Fibroblast of skin of right quadriceps (primary cell): ENCODE data around the gene RRAD.
A peak's percentile ranks its signal among the peaks of the same experiment; 100 is the strongest.
"Not testable (repeated sequence)": the region's sequence is repeated elsewhere in the genome, so short reads cannot be mapped to it uniquely, and the experiment has no call there.

Source experiments
- DNase-seq: peaks from one replicate; pipeline ENCODE4 v3.0.0-alpha.2; 2013

The RRAD gene, protein sequence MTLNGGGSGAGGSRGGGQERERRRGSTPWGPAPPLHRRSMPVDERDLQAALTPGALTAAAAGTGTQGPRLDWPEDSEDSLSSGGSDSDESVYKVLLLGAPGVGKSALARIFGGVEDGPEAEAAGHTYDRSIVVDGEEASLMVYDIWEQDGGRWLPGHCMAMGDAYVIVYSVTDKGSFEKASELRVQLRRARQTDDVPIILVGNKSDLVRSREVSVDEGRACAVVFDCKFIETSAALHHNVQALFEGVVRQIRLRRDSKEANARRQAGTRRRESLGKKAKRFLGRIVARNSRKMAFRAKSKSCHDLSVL

DNA sequence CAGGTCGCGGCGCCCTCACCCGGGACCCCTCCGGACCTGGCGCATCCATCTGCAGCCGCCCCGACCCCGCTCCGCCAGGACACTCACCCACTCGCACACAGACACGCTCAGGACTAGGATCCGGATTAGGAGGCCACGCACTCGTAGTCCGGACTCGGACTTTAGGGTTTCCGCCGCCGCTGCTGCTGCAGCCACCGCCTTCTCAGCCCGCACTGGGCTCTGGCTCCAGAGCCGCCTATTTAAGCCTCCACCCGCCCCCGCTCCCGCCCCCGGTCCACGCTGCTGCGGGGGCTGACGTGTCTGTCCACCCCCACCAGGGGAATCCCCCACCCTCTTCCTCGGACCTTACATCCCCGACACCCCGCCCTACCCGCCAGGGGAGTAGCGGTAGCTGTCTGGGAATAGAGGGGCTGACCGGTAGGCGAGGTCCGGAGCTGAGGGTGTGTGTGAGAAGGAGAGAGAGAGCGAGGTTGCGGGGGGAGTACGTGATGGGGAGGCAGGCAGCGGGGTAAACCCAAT is at the start of gene RRAD:
TSS of gene RRAD (minus strand) at position 214 of the 519 bp plus-strand sequence. CDS start 356 bp downstream, outside the sequence.
- DNase-seq, result no peak

DNA sequence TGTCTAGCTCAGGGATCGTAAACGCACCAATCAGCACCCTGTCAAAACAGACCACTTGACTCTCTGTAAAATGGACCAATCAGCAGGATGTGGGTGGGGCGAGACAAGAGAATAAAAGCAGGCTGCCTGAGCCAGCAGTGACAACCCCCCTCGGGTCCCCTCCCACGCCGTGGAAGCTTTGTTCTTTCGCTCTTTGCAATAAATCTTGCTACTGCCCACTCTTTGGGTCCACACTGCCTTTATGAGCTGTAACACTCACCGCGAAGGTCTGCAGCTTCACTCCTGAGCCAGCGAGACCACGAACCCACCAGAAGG is 49.6 kb upstream of the RRAD start:
- not testable (repeated sequence) for DNase-seq

DNA sequence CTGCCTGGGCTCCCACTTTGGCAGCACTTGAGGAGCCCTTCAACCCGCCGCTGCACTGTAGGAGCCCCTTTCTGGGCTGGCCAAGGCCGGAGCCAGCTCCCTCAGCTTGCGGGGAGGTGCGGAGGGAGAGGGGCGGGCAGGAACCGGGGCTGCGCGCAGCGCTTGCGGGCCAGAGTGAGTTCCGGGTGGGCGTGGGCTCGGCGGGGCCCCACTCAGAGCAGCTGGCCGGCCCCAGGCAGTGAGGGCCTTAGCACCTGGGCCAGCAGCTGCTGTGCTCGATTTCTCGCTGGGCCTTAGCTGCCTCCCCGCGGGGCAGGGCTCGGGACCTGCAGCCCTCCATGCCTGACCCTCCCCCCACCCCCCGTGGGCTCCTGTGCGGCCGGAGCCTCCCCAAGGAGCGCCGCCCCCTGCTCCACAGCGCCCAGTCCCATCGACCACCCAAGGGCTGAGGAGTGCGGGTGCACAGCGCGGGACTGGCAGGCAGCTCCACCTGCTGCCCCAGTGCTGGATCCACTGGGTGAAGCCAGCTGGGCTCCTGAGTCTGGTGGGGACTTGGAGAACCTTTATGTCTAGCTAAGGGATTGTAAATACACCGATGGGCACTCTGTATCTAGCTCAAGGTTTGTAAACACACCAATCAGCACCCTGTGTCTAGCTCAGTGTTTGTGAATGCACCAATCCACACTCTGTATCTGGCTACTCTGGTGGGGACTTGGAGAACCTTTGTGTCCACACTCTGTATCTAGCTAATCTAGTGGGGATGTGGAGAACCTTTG is 49.0 kb upstream of the RRAD start:
- DNase-seq, result not testable (repeated sequence)

DNA sequence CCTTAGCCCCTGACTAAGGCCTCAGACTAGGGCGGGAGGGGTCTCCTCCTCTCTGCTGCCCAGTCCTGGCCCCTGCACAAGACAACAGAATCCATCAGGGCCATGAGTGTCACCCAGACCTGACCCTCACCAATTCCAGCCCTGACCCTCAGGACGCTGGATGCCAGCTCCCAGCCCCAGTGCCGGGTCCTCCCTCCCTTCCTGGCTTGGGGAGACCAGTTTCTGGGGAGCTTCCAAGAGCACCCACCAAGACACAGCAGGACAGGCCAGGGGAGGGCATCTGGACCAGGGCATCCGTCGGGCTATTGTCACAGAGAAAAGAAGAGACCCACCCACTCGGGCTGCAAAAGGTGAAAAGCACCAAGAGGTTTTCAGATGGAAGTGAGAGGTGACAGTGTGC is 48.4 kb upstream of the RRAD start:
- no peak for DNase-seq

DNA sequence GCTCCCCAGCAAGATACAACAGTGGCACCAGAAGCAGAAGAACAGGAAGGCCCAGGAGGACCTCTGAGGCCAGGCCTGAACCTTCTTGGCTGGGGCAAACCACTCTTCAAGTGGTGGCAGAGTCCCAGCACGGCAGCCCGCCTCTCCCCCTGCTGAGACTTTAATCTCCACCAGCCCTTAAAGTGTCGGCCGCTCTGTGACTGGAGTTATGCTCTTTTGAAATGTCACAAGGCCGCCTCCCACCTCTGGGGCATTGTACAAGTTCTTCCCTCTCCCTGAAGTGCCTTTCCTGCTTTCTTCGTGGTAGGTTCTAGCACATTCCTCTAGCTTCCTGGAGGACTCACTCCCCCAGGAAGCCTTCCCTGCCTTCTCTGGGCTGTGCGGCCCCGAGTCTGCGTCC is 47.6 kb upstream of the RRAD start:
- no peak for DNase-seq

DNA sequence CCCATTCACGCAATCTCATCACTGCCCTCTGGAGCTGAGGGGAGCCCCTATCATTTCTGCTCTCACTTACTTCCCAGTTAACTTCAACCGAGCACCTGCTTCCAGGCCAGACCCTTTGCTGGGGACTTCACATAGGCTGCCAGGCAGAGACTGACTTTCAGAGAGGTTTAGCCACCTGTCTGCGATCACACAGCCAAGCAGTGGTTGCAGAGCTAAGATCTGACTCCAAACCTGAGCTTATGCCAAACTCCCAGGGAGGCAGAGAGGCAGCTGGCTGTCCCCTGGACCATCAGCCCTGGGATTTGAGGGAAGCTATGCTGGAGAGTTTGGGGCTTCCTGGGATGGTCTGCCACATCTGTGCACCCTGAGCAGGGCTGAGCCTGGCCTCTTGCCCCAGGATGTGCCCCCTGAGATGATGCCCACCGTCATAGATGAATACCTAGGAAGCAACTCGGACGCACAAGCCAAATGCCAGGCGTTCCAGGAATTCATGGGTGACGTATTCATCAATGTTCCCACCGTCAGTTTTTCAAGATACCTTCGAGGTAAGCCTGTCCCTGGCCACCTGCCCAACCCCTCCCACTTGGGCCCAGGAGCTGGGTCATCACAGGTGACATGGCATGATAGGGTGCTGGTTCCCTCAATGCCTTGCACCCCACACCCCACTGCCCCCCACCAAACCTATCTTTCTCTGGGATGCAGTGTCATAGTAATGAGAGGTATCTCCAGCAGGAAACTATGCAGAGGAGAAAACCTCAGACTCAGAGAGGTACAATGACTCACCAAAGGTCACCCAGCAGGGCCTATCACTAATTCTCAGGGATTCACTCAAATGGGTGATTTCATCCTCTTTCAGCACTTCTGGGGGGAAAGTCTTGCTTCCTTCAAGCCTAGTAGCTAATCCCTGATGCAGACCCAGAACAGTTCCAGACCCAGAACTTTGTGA is 45.7 kb upstream of the RRAD start:
- DNase-seq, result peak; percentile 50

DNA sequence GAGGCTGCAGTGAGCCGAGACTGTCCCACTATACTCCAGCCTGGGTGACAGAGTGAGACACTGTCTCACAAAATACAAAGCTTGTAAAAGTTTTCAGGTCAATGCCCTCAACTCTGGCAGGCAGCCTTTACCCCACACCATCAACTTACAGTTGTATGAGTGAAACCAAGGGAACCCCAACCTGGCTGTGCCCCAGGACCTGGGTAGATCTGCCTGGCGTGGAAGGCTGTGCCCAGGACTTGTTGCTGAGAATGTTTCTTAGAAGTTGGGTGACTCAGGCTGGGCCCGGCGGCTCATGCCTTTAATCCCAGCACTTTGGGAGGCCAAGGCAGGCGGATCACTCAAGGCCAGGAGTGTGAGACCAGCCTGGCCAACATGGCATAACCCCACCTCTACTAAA is 43.5 kb upstream of the RRAD start:
- no peak for DNase-seq

DNA sequence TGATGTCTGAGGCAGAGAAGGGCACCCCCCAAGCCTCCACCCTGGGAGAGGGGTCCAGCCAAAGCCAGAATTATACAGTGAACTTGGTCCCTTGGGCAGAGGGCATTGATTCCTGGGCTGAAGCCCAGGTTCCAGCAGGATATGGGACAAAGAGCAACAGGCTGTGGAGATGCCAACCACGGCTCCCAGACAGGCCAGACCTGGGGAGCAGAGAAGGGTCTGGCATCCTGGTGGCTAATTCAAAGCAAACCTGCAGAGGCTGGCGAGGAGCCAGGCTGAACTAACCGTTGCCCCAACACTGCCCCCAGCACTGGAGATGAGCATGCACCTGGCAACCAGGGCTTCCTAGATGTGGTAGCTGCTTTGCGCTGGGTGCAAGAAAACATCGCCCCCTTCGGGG is 38.7 kb upstream of the RRAD start:
- DNase-seq, result no peak

DNA sequence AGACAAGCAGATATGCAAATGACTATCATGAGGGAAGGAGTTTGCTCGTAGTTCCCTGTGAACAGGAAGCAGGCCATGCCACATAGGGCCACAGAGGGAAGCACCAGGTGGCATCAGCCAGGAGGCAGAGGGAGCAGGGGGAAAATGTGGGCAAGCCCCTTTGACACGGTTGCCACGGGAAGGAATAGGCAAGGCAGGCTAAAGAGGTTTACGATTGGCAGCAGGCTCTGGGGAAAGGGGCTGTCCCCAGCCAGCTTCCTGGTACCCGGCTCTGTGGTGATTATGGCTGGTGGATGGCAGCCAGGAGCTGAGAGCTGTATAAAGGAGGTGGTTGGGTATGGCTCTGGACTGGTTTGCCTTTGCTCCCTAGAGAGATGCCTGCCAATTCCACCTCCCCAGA is 36.6 kb upstream of the RRAD start:
- DNase-seq, result no peak

DNA sequence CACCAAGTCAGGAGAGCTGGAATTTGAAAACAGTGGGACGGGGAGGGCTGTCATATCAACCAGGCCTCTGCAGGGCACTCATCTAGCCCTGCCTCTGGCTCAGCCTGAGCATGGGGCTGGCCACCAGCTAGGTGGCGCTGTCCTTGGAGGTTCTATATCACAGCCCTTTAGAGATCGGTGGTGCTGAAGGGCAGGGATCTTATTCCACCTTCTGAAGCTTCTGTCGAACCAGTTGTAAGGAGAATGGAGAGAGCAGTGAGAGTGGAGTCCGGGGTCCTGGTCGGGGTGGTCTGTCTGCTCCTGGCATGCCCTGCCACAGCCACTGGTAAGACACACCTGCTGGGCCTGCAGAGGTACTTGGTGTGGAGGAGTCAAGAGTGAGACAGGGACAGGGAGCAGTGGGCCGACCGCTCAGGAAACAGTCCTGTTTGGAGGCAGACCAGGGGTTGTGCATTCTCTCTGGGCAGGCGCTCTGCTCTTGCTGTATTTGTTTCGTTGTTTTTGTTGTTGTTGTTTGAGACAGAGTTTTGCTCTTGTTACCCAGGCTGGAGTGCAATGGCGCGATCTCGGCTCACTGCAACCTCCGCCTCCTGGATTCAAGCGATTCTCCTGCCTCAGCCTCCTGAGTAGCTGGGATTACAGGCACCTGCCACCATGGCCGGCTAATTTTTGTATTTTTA is 35.9 kb upstream of the RRAD start, which contains the start of gene CES3:
TSS of gene CES3 (plus strand) at position 202 of the 680 bp plus-strand sequence. CDS start at position 244, 42 bp downstream.
- peak; percentile 48 for DNase-seq

DNA sequence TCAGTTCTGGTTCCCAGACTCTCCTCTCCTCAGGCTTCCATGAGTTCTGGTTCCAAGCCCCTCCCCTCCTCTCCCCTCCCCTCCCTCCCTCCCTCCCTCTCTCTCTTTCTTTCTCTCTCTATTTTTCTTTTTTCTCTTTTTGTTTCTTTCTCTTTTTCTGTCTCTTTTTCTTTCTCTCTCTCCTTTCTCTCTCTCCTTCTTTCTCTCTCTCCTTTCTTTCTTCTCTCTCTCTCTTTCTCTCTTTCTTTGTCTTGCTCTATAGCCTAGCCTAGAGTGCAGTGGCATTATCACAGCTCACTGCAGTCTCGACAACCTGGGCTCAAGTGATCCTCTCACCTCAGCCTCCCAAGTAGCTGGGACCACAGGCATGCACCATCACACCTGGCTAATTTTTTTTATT is 34.9 kb upstream of the RRAD start:
- no peak for DNase-seq

DNA sequence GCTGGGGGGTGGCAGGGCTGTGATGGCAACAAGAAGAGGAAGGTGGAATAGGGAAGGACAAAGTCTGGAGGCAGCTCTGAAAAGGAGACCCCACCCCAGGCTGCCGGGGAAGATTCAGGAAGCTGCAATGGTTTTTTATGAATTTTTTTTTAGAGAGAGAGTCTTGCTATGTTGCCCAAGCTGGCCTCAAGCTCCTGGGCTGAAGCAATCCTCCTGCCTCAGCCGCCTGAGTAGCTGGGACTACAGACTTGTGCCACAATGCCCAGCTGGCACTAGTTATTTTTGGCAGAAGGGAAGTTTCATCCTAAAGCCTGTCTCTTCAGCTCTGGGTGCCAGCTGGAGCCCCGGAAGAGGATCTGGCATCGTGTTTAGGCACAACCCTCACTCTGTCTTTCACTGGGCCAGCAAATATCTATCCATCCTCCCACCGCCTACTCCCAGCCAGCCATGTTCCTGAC is 34.4 kb upstream of the RRAD start:
- no peak for DNase-seq

DNA sequence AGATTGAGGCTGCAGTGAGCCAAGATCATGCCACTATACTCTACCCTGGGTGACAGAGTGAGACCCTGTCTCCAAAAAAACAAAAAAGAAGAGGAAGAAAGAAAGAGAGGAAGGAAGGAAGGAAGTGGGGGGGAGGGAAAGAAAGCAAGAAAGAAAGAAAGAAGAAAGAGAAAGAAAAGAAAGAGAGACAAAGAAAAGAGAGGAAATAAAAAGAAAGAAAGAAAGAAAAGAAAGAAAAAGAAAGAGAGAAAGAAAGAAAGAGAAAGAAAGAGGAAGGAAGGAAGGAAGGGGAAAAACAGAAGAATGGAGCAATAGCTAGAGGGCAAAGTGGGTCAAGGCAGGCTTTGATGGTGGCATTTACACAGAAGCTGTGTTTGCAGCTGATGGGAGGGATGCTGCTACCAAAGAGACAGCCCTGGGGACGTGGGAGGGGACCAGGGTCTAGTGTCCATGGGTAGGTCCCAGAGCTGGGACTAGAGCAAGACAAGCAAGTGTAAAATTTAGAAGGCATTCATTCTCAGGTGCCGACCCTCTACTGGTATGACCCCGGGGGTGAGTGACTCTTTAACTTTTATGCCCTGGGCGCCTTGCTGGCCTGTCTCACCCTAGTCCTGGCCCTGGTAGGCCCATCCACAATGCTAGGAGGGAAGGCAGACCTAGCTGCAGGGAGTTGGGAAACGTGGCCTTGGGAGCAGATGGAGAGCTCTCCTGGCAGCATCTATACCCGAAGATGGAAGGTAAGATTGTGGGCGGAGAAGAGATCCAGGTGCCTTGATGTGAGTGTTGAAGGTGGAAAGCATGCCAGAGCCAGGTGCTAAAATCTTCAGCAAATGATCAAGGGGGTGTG is 33.7 kb upstream of the RRAD start:
- DNase-seq, result no peak

DNA sequence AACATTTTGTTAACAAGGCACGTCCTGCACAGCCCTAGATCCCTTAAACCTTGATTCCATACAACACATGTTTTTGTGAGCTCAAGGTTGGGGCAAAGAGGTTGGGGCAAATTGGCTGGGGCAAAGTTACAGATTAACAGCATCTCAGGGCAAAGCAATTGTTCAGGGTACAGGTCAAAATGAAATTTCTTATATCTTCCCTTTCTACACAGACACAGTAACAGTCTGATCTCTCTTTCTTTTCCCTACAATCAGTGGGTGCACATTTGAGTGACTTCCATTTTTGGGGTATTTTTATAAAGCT is 30.8 kb upstream of the RRAD start:
- DNase-seq, result not testable (repeated sequence)

DNA sequence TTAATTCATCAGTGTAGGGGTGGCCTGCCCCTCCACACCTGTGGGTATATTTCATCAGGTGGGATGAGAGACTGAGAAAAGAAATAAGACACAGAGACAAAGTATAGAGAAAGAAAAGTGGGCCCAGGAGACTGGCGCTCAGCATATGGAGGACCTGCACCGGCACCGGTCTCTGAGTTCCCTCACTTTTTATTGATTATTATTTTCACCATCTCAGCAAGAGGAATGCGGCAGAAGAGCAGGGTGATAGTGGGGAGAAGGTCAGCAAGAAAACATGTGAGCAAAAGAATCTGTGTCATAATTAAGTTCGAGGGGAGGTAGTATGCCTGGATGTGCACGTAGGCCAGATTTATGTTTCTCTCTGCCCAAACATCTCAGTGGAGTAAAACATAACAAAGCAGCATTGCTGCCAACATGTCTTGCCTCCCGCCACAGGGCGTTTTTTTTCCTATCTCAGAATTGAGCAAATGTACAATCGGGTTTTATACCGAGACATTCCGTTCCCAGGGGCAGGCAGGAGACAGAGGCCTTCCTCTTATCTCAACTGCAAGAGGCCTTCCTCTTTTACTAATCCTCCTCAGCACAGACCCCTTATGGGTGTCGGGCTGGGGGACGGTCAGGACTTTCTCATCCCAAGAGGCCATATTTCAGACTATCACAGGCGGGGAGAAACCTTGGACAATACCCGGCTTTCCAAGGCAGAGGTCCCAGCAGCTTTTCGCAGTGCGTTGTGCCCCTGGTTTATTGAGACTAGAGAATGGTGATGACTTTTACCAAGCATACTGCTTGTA is 30.2 kb upstream of the RRAD start:
- DNase-seq, result not testable (repeated sequence)

DNA sequence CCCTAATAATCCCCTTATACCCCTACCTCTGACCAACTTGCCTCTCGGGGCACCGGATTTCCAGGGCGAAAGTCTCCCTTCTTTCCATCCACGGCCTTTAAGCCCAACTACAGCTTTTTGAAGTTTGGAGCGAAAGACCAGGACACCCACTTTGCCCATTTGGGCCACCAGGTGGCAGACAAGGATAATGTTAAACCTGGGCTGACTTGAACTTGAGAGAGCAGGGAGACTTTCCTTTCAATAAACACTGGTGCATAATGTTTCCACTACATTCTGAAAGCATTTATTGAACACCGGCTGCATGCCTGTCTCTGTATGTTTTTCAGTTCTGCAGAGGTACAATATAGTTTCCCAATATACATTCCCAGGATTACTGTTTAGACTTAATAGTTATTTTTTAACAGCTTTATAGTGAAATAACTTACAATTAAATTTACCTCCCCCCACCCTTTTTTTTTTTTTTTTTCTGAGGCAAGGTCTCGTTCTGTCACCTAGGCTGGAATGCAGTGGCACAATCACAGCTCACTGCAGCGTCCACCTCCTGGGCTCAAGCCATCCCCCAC is 28.8 kb upstream of the RRAD start:
- peak; percentile 70 for DNase-seq

DNA sequence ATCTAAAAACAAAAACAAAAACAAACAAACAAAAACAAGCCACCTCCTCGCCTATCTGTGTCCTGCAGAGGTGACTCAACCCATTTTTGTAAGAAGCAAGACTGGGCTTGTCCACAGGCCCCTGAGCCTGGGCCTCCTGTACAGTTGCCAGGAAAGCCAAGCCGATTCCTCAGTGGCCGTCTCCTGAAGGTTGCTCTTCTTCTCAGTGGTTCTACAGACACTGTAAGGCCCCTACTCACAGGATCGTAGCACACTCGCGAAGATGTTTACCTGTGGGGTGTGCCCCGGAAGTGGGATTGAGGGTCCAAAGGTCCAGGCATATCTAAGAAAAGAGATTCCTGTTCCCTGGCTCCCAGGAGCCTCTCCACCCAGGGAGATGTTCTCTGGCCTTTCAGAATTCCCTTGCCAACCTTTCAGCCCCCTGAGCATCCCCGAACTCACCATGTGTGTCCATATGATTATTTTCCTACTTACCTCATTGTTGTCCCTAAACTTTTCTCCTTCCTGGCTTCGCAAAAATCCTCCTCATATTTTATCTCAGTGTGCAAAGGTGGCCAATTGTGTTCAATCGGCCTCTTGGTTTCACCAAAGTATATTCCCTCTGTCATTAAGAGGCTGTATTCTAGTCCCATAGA is 28.2 kb upstream of the RRAD start:
- DNase-seq, result no peak

DNA sequence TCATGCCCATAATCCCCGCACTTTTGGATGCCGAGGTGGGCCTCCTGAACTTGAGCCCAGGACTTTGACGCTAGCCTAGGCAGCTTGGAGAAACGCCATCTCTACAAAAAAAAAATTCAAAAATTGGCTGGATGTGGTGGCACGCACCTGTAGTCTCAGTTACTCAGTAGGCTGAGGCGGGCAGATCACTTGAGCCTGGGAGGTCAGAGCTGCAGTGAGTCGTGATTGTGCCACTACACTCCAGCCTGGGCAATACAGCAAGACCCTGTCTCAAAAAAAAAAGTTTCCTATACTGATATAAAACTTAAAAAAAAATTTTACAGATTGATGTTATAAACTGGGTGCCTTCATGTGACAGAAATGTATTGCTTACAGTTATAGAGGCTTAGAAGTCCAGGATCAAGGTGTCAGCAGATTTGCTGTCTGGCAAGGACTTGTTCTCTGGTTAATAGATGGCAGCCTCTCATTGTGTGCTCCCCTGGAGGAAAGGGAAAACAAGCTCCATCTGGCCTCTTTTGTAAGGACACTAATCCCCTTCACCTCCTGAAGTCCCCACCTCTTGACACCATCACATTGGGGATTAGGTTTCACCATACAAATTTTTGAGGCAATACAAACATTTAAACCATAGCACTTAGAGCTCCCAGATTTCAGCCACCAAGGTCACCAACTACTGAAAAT is 27.2 kb upstream of the RRAD start:
- DNase-seq, result no peak
